Inflammatory macrophage treated with lipopolysaccharide for 1 hour (primary cell): ENCODE measurements around the gene ARHGAP19.

ENCODE experiments used
- DNase-seq, 2 donors: peaks; one replicate each; pipeline ENCODE4 v3.0.0-alpha.2; 2020 to 2022

The ARHGAP19 gene

GRCh38 chr10:97228130-97228774, 64.2 kb downstream of the ARHGAP19 start:
- DNase-seq = no peak

- no peak for DNase-seq
Observed at GRCh38 chr10:97226398-97226797, 66.0 kb downstream of the ARHGAP19 start.

- DNase-seq = peak; percentile 41 to 42
Observed at GRCh38 chr10:97224483-97225435, 67.7 kb downstream of the ARHGAP19 start.

- DNase-seq = no peak
Observed at GRCh38 chr10:97222326-97222961, 70.0 kb downstream of the ARHGAP19 start.

GRCh38 chr10:97220355-97220754, 72.1 kb downstream of the ARHGAP19 start:
- DNase-seq = no peak

- DNase-seq = no peak
Observed at GRCh38 chr10:97217299-97217698, 75.1 kb downstream of the ARHGAP19 start.

- DNase-seq = no peak
Observed at GRCh38 chr10:97215619-97216260, 76.7 kb downstream of the ARHGAP19 start.

- no peak for DNase-seq
Observed at GRCh38 chr10:97213431-97213830, 79.0 kb downstream of the ARHGAP19 start.

- no peak for DNase-seq
Observed at GRCh38 chr10:97211229-97211628, 81.2 kb downstream of the ARHGAP19 start.

GRCh38 chr10:97210543-97210960, 81.9 kb downstream of the ARHGAP19 start:
- peak; percentile 46 to 96 for DNase-seq

- DNase-seq = no peak
Observed at GRCh38 chr10:97207756-97208346, 84.6 kb downstream of the ARHGAP19 start.

- no peak for DNase-seq
Observed at GRCh38 chr10:97207131-97207530, 85.3 kb downstream of the ARHGAP19 start.

- no peak for DNase-seq
Observed at GRCh38 chr10:97204826-97205679, 87.4 kb downstream of the ARHGAP19 start.

GRCh38 chr10:97203220-97203619, 89.2 kb downstream of the ARHGAP19 start:
- DNase-seq = no peak

GRCh38 chr10:97200616-97201015, 91.8 kb downstream of the ARHGAP19 start:
- no peak for DNase-seq

GRCh38 chr10:97199152-97199551, 93.3 kb downstream of the ARHGAP19 start:
- DNase-seq = no peak

- DNase-seq = no peak
Observed at GRCh38 chr10:97197030-97197500, 95.4 kb downstream of the ARHGAP19 start.

- peak; percentile 46 to 83 for DNase-seq
Observed at GRCh38 chr10:97196223-97197029, 96.0 kb downstream of the ARHGAP19 start.

- no peak for DNase-seq
Observed at GRCh38 chr10:97195706-97196222, 96.7 kb downstream of the ARHGAP19 start.

- DNase-seq = no peak
Observed at GRCh38 chr10:97192952-97193435, 99.4 kb downstream of the ARHGAP19 start.
